Measurements from ENCODE around the gene PIKFYVE.
A peak's percentile ranks its signal among the peaks of the same experiment; 100 is the strongest.
"Not testable (repeated sequence)": the region's sequence is repeated elsewhere in the genome, so short reads cannot be mapped to it uniquely, and the experiment has no call there.

Gene PIKFYVE

GRCh38 chr2:208346756-208347155 lies 80.7 kb downstream of the PIKFYVE start:
- Histone ChIP-seq H2AFZ (ENCODE audit: low read length, unreplicated experiment) (no peak overlapping the region), H3K4me3 (ENCODE audit: low read depth, low read length) (no peak overlapping the region), H3K27me3 (ENCODE audit: insufficient read depth, low read length) (no peaks in the 10 kb centered on the region), H3K79me2 (ENCODE audit: control insufficient read depth, insufficient read depth, low read length, unreplicated experiment) (no peaks in the 10 kb centered on the region), H3K36me3 (ENCODE audit: insufficient read depth, low read length) (peaks cover 20% of the 10 kb centered on the region), H3K27ac (ENCODE audit: low read depth, low read length) (no peak overlapping the region), H3K4me1 (ENCODE audit: control insufficient read depth, insufficient read depth, low read length, unreplicated experiment) (no peaks in the 10 kb centered on the region)

- peaks cover 41% of the 10 kb centered on the region for H3K36me3 ChIP-seq (ENCODE audit: insufficient read depth, low read length)
- H3K4me3 ChIP-seq (ENCODE audit: low read depth, low read length) = no peak overlapping the region
- no peaks in the 10 kb centered on the region for H3K4me1 ChIP-seq (ENCODE audit: control insufficient read depth, insufficient read depth, low read length, unreplicated experiment)
- H3K27me3 ChIP-seq (ENCODE audit: insufficient read depth, low read length) = no peaks in the 10 kb centered on the region
- no peak overlapping the region for H3K27ac ChIP-seq (ENCODE audit: low read depth, low read length)
- H3K79me2 ChIP-seq (ENCODE audit: control insufficient read depth, insufficient read depth, low read length, unreplicated experiment) = no peaks in the 10 kb centered on the region
- no peak overlapping the region for H2AFZ ChIP-seq (ENCODE audit: low read length, unreplicated experiment)
Measured at GRCh38 chr2:208350610-208351009, 84.6 kb downstream of the PIKFYVE start.

GRCh38 chr2:208352644-208353567 lies 86.9 kb downstream of the PIKFYVE start:
- H2AFZ ChIP-seq (ENCODE audit: low read length, unreplicated experiment) = no peak overlapping the region
- H3K36me3 ChIP-seq (ENCODE audit: insufficient read depth, low read length) = peaks cover 38% of the 10 kb centered on the region
- H3K27me3 ChIP-seq (ENCODE audit: insufficient read depth, low read length) = no peaks in the 10 kb centered on the region
- peaks cover 12% of the 10 kb centered on the region for H3K4me1 ChIP-seq (ENCODE audit: control insufficient read depth, insufficient read depth, low read length, unreplicated experiment)
- no peak overlapping the region for H3K4me3 ChIP-seq (ENCODE audit: low read depth, low read length)
- no peak overlapping the region for H3K27ac ChIP-seq (ENCODE audit: low read depth, low read length)
- H3K79me2 ChIP-seq (ENCODE audit: control insufficient read depth, insufficient read depth, low read length, unreplicated experiment) = no peaks in the 10 kb centered on the region

GRCh38 chr2:208354964-208355381 lies 88.9 kb downstream of the PIKFYVE start:
- Histone ChIP-seq H2AFZ (ENCODE audit: low read length, unreplicated experiment) (no peak overlapping the region), H3K79me2 (ENCODE audit: control insufficient read depth, insufficient read depth, low read length, unreplicated experiment) (no peaks in the 10 kb centered on the region), H3K36me3 (ENCODE audit: insufficient read depth, low read length) (peaks cover 46% of the 10 kb centered on the region), H3K4me1 (ENCODE audit: control insufficient read depth, insufficient read depth, low read length, unreplicated experiment) (peaks cover 17% of the 10 kb centered on the region), H3K27ac (ENCODE audit: low read depth, low read length) (no peak overlapping the region), H3K27me3 (ENCODE audit: insufficient read depth, low read length) (no peaks in the 10 kb centered on the region), H3K4me3 (ENCODE audit: low read depth, low read length) (no peak overlapping the region)

DNA sequence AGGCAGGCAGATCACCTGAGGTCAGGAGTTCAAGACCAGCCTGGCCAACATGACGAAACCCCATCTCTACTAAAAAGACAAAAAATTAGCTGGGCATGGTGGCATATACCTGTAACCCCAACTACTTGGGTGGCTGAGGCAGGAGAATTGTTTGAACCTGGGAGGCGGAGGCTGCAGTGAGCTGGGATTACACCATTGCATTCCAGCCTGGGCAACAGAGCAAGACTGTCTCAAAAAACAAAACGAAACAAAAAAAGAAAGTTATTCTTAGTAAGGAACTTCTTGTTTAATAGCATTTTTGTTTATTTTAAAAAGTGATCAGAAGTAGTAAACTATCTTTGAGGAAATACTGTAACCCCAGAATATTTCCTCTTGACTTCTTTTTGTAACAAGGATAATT lies 90.4 kb downstream of the PIKFYVE start:
- H3K4me3 ChIP-seq (ENCODE audit: low read depth, low read length) = not testable (repeated sequence)

DNA sequence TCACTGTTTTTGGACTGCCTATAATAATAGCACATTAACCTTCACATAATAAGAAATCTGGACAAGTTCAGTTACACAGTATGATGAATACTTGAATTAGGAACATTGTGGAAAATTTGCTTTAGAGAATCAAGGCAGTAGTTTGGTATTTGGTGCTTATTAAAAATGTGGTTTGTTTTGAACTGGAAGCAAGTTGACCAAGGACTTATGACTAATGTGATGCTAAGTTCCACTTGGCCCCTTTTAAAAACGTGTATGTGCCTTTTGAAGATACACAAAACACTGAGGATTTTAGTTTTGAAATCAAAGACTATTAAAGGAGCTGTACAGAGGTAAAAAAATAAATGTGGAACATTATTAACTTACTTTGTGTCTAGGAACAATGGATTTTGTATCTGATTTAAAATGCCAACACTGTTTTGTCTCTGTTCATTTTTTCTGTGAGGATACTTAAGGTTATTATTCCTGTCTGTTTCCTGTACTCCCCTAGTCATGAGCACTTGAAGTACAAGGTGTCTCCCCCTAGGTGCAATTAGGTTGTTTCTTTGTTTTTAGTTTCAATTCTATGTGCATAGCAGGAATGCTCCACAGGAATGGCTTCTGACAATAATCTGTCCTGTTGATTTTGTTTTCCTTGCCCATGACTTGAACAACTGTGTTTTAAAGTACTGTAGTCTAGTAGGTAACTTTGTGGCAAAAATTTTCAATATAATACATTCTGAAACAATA lies 91.0 kb downstream of the PIKFYVE start:
- Histone ChIP-seq H3K27me3 (ENCODE audit: insufficient read depth, low read length) (no peaks in the 10 kb centered on the region), H3K36me3 (ENCODE audit: insufficient read depth, low read length) (peaks cover 33% of the 10 kb centered on the region), H3K4me1 (ENCODE audit: control insufficient read depth, insufficient read depth, low read length, unreplicated experiment) (peaks cover 17% of the 10 kb centered on the region), H3K79me2 (ENCODE audit: control insufficient read depth, insufficient read depth, low read length, unreplicated experiment) (no peaks in the 10 kb centered on the region), H3K27ac (ENCODE audit: low read depth, low read length) (no peak overlapping the region), H2AFZ (ENCODE audit: low read length, unreplicated experiment) (no peak overlapping the region), H3K4me3 (ENCODE audit: low read depth, low read length) (no peak overlapping the region)

More for the DNA sequence above, 90.4 kb downstream of the PIKFYVE start:
- Histone ChIP-seq H3K4me1 (ENCODE audit: control insufficient read depth, insufficient read depth, low read length, unreplicated experiment) (peaks cover 17% of the 10 kb centered on the region), H3K36me3 (ENCODE audit: insufficient read depth, low read length) (peaks cover 37% of the 10 kb centered on the region)
- not testable (repeated sequence) for H3K79me2 ChIP-seq (ENCODE audit: control insufficient read depth, insufficient read depth, low read length, unreplicated experiment); H3K27me3 ChIP-seq (ENCODE audit: insufficient read depth, low read length); H2AFZ ChIP-seq (ENCODE audit: low read length, unreplicated experiment); H3K27ac ChIP-seq (ENCODE audit: low read depth, low read length)

DNA sequence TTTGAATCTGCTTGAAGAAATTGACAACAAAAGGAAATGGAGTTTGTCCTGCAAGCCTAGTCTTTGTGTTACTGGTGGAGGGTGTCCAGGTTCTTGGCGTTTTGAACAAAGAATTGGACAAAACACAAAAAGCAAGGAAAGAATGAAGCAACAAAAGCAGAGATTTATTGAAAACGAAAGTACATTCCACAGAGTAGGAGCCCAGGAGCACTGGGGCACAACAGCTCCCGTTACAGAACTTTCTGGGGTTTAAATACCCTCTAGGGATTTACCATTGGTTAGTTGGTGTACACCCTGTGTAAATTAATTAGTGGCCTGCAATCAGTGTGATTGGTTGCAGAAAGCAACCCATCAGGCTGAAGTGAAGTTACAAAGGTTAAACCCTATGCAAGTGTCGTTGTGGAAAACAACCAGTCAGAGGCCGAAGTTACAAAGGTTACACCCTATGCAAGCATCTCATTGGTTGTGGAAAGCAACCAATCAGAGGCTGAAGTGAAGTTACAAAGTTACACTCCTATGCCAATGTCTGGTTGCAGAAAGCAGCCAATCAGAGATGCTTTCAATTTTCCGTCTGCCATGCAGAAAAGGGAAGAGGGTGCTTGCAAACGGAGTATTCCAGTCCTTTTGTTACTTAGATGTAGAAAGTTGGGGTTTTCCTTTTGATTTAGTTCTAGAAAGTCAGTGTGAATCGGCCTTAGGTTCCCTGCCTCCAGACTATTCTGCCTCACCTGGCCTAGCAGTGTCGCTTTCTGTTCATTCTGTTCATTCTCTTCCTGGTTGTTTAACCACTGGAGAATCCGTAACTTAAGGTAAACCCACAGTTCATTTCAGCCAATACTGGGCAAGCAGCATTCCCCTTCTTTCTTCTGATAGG lies 92.9 kb downstream of the PIKFYVE start:
- Histone ChIP-seq H3K27me3 (ENCODE audit: insufficient read depth, low read length) (no peaks in the 10 kb centered on the region), H3K4me1 (ENCODE audit: control insufficient read depth, insufficient read depth, low read length, unreplicated experiment) (peaks cover 23% of the 10 kb centered on the region), H3K36me3 (ENCODE audit: insufficient read depth, low read length) (peaks cover 23% of the 10 kb centered on the region), H3K79me2 (ENCODE audit: control insufficient read depth, insufficient read depth, low read length, unreplicated experiment) (no peaks in the 10 kb centered on the region), H2AFZ (ENCODE audit: low read length, unreplicated experiment) (no peak overlapping the region), H3K4me3 (ENCODE audit: low read depth, low read length) (0 out of 2 replicates have a peak overlapping the region, but pooled peaks have one; percentile 15), H3K27ac (ENCODE audit: low read depth, low read length) (no peak overlapping the region)

- H3K36me3 ChIP-seq (ENCODE audit: insufficient read depth, low read length) = peaks cover 17% of the 10 kb centered on the region; the same call in 1 of the 2 replicates
- peaks cover 23% of the 10 kb centered on the region for H3K4me1 ChIP-seq (ENCODE audit: control insufficient read depth, insufficient read depth, low read length, unreplicated experiment)
- H2AFZ ChIP-seq (ENCODE audit: low read length, unreplicated experiment) = no peak overlapping the region
- H3K4me3 ChIP-seq (ENCODE audit: low read depth, low read length) = no peak overlapping the region
- H3K27ac ChIP-seq (ENCODE audit: low read depth, low read length) = no peak overlapping the region
- no peaks in the 10 kb centered on the region for H3K79me2 ChIP-seq (ENCODE audit: control insufficient read depth, insufficient read depth, low read length, unreplicated experiment)
- no peaks in the 10 kb centered on the region for H3K27me3 ChIP-seq (ENCODE audit: insufficient read depth, low read length)
Measured at GRCh38 chr2:208359632-208359986, 93.6 kb downstream of the PIKFYVE start.

- no peak overlapping the region for H3K4me3 ChIP-seq (ENCODE audit: low read depth, low read length)
- peaks cover 23% of the 10 kb centered on the region for H3K4me1 ChIP-seq (ENCODE audit: control insufficient read depth, insufficient read depth, low read length, unreplicated experiment)
- H3K79me2 ChIP-seq (ENCODE audit: control insufficient read depth, insufficient read depth, low read length, unreplicated experiment) = no peaks in the 10 kb centered on the region
- 0 out of 2 replicates have a peak, but pooled peaks cover 14% of the 10 kb centered on the region for H3K36me3 ChIP-seq (ENCODE audit: insufficient read depth, low read length)
- H3K27me3 ChIP-seq (ENCODE audit: insufficient read depth, low read length) = no peaks in the 10 kb centered on the region
- H3K27ac ChIP-seq (ENCODE audit: low read depth, low read length) = no peak overlapping the region
- no peak overlapping the region for H2AFZ ChIP-seq (ENCODE audit: low read length, unreplicated experiment)
Measured at GRCh38 chr2:208360259-208361076, 94.4 kb downstream of the PIKFYVE start.

Data from ACC112 (cell line).